WTC11 (cell line): ENCODE measurements around the gene GRK1. TPM values are rescaled to one million over a fixed set of nuclear protein-coding genes. Genes with fewer than 3 reads are reported as not detected.

Experiments used
- ATAC-seq: fragments of 200-7000 bp; cut with Tn5 transposase; 2 replicates; pipeline ENCODE4 v1.10.0; 2021; ENCODE audit warnings: mild to moderate bottlenecking, moderate library complexity
- CTCF ChIA-PET: fragments of 300-600 bp; sonication (Branson Sonifier 250); formaldehyde crosslinking; loops from one replicate; lab custom pipeline; 2021; ENCODE audit warnings: antibody characterized with exemption; lab: Charles Lee
- POLR2A ChIA-PET: fragments of 350-600 bp; sonication (Branson Sonifier 250); formaldehyde crosslinking; loops from one replicate; lab custom pipeline; 2021; ENCODE audit warnings: antibody characterized with exemption; lab: Charles Lee
- DNase-seq: peaks from one replicate; pipeline ENCODE4 v3.0.0; 2021; ENCODE audit warnings: low spot score
- H3K27ac Mint-ChIP-seq: 2 replicates; pipeline ENCODE4 v1.8.0; 2021; ENCODE audit warnings: mixed read lengths
- H3K27me3 Mint-ChIP-seq: 2 replicates; pipeline ENCODE4 v1.8.0; 2021; ENCODE audit warnings: low read depth, mild to moderate bottlenecking, moderate library complexity, mixed read lengths
- H3K36me3 Mint-ChIP-seq: 2 replicates; pipeline ENCODE4 v1.8.0; 2021; ENCODE audit warnings: mixed read lengths
- H3K4me1 Mint-ChIP-seq: 2 replicates; pipeline ENCODE4 v1.8.0; 2022; ENCODE audit warnings: mixed read lengths
- H3K4me3 Mint-ChIP-seq: 2 replicates; pipeline ENCODE4 v1.8.0; 2021; ENCODE audit warnings: mild to moderate bottlenecking, moderate library complexity, mixed read lengths
- H3K9me3 Mint-ChIP-seq: 2 replicates; pipeline ENCODE4 v1.8.0; 2021; ENCODE audit warnings: mixed read lengths
- ETV6 ChIP-seq: sonication (generic); formaldehyde crosslinking; IDR thresholded peaks from 2 replicates; pipeline ENCODE4 v1.8.1; 2022; ENCODE audit warnings: mild to moderate bottlenecking, missing genetic modification reagents
- FOXP1 ChIP-seq: sonication (generic); formaldehyde crosslinking; IDR thresholded peaks from 2 replicates; pipeline ENCODE4 v1.8.0; 2022; ENCODE audit warnings: missing genetic modification reagents, mild to moderate bottlenecking, moderate library complexity, borderline replicate concordance
- NFE2L1 ChIP-seq: sonication (generic); formaldehyde crosslinking; IDR thresholded peaks from 2 replicates; pipeline ENCODE4 v1.8.1; 2023; ENCODE audit warnings: missing genetic modification reagents
- NR3C1 ChIP-seq: sonication (generic); formaldehyde crosslinking; conservative IDR thresholded peaks from 2 replicates; pipeline ENCODE4 v1.8.1; 2023; ENCODE audit warnings: low read depth, mild to moderate bottlenecking, missing genetic modification reagents
- OVOL2 ChIP-seq: fragments of 250-450 bp; sonication (Bioruptor Pico); IDR thresholded peaks from 2 replicates; pipeline ENCODE4 v1.9.0; 2021; ENCODE audit warnings: mild to moderate bottlenecking, borderline replicate concordance
- SP1 ChIP-seq: sonication (generic); formaldehyde crosslinking; conservative IDR thresholded peaks from 2 replicates; pipeline ENCODE4 v1.8.1; 2022; ENCODE audit warnings: missing genetic modification reagents
- TCF7 ChIP-seq: sonication (generic); formaldehyde crosslinking; IDR thresholded peaks from 2 replicates; pipeline ENCODE4 v1.8.0; 2022; ENCODE audit warnings: mild to moderate bottlenecking, low read depth, missing genetic modification reagents, moderate library complexity
- ZNF121 ChIP-seq: sonication (generic); formaldehyde crosslinking; IDR thresholded peaks from 2 replicates; pipeline ENCODE4 v1.8.0; 2023; ENCODE audit warnings: missing genetic modification reagents
- ZNF219 ChIP-seq: sonication (generic); formaldehyde crosslinking; IDR thresholded peaks from 2 replicates; pipeline ENCODE4 v1.8.0; 2023; ENCODE audit warnings: missing genetic modification reagents, mild to moderate bottlenecking, borderline replicate concordance
- ZNF423 ChIP-seq: fragments of 250-450 bp; sonication (Bioruptor Pico); IDR thresholded peaks from 2 replicates; pipeline ENCODE4 v2.1.2; 2022; ENCODE audit warnings: mild to moderate bottlenecking, moderate library complexity
- total RNA-seq: library from RNA; stranded (reverse); gene quantifications from 3 replicates; pipeline ENCODE4 v1.2.3, GENCODE V29; 2021
- TF ChIP-seq, protein P1 (sequence below): sonication (generic); formaldehyde crosslinking; IDR thresholded peaks from 2 replicates; pipeline ENCODE4 v1.8.0; 2023; ENCODE audit warnings: mild to moderate bottlenecking, missing genetic modification reagents
- TF ChIP-seq, protein P2 (sequence below): sonication (generic); formaldehyde crosslinking; IDR thresholded peaks from 2 replicates; pipeline ENCODE4 v1.8.1; 2023; ENCODE audit warnings: mild to moderate bottlenecking, missing genetic modification reagents
- TF ChIP-seq, protein P3 (sequence below): sonication (generic); formaldehyde crosslinking; conservative IDR thresholded peaks from 2 replicates; pipeline ENCODE4 v1.8.1; 2023; ENCODE audit warnings: mild to moderate bottlenecking, low read depth, missing genetic modification reagents, moderate library complexity
- TF ChIP-seq, protein P4 (sequence below): fragments of 250-450 bp; sonication (Bioruptor Pico); IDR thresholded peaks from 2 replicates; pipeline ENCODE4 v1.9.0; 2021; ENCODE audit warnings: mild to moderate bottlenecking
- TF ChIP-seq, protein P5 (sequence below): sonication (generic); formaldehyde crosslinking; IDR thresholded peaks from 2 replicates; pipeline ENCODE4 v1.8.0; 2022; ENCODE audit warnings: mild to moderate bottlenecking, missing genetic modification reagents
- TF ChIP-seq, protein P6 (sequence below): fragments of 250-450 bp; sonication (Bioruptor Pico); IDR thresholded peaks from 2 replicates; pipeline ENCODE4 v1.9.0; 2021; ENCODE audit warnings: mild to moderate bottlenecking

Gene GRK1
- total RNA-seq, 1 experiment from 2014 or later = 0.17 TPM

DNA sequence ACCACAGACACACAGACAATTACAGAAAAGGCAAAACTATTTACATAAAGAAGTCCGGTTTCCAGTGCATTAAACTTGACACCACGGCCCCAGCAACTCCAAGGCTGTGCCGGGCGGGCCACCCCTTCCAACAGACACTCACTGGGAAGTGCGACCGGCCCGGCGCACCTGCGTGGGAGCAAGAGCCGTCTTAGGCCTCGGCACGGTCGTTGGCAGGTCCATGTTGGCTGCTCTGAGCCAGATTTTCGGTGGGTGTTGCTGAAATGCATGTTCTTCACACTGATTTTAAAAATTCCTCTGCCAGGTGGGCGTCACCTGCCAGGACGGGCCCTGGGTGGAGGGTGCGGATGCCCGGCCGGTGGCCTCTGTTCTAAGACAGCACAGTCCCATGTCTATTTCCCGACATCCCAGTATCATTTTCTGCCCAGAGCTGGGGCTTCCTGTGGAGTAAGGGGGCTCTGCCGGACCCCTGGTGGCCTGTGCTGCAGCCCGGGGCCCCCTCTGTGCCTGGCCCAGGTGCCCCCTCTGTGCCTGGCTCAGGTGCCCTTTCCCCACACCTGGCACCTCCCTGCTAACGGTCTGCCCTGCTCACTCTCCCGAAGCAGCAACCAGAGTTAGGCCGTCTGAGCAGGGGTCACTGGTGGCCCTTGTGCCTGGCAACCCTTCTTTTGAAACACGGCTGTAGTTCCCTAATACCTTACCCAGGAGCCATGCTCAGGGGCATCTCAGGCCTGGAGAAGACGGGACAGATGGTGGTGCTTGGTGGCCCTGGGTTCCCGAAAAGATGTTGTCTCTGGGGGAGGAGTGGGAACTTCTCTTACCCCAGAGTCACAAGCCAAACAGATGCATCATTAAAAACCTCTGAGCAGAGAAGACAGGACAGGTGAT, 101.2 kb downstream of the GRK1 start:
- no peak for ATAC-seq
- peaks cover 10% of the 10 kb centered on the region for H3K9me3 Mint-ChIP-seq
- TF ChIP-seq TCF7 (CRISPR knock-in tag) = no peak
- TF ChIP-seq, protein P1, sequence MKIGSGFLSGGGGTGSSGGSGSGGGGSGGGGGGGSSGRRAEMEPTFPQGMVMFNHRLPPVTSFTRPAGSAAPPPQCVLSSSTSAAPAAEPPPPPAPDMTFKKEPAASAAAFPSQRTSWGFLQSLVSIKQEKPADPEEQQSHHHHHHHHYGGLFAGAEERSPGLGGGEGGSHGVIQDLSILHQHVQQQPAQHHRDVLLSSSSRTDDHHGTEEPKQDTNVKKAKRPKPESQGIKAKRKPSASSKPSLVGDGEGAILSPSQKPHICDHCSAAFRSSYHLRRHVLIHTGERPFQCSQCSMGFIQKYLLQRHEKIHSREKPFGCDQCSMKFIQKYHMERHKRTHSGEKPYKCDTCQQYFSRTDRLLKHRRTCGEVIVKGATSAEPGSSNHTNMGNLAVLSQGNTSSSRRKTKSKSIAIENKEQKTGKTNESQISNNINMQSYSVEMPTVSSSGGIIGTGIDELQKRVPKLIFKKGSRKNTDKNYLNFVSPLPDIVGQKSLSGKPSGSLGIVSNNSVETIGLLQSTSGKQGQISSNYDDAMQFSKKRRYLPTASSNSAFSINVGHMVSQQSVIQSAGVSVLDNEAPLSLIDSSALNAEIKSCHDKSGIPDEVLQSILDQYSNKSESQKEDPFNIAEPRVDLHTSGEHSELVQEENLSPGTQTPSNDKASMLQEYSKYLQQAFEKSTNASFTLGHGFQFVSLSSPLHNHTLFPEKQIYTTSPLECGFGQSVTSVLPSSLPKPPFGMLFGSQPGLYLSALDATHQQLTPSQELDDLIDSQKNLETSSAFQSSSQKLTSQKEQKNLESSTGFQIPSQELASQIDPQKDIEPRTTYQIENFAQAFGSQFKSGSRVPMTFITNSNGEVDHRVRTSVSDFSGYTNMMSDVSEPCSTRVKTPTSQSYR (CRISPR knock-in tag) = no peak
- no peak for TF ChIP-seq NFE2L1 (CRISPR knock-in tag)
- TF ChIP-seq, protein P2, sequence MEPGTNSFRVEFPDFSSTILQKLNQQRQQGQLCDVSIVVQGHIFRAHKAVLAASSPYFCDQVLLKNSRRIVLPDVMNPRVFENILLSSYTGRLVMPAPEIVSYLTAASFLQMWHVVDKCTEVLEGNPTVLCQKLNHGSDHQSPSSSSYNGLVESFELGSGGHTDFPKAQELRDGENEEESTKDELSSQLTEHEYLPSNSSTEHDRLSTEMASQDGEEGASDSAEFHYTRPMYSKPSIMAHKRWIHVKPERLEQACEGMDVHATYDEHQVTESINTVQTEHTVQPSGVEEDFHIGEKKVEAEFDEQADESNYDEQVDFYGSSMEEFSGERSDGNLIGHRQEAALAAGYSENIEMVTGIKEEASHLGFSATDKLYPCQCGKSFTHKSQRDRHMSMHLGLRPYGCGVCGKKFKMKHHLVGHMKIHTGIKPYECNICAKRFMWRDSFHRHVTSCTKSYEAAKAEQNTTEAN (CRISPR knock-in tag) = no peak
- no peak for TF ChIP-seq SP1
- no peak for TF ChIP-seq FOXP1
- no peak for TF ChIP-seq OVOL2 (CRISPR knock-in tag)
- TF ChIP-seq NR3C1 (CRISPR knock-in tag) = no peak
- no peak for TF ChIP-seq ETV6
- no peak overlapping the region for H3K4me3 Mint-ChIP-seq
- ChIA-PET POLR2A (no interaction called here), CTCF (no interaction called here)
- DNase-seq = no peak
- H3K4me1 Mint-ChIP-seq = peaks cover 15% of the 10 kb centered on the region
- H3K27ac Mint-ChIP-seq = 0 out of 2 replicates have a peak overlapping the region, but pooled peaks have one; percentile 36
- no peaks in the 10 kb centered on the region; the same call in 1 of the 2 replicates for H3K36me3 Mint-ChIP-seq
- no peaks in the 10 kb centered on the region for H3K27me3 Mint-ChIP-seq

DNA sequence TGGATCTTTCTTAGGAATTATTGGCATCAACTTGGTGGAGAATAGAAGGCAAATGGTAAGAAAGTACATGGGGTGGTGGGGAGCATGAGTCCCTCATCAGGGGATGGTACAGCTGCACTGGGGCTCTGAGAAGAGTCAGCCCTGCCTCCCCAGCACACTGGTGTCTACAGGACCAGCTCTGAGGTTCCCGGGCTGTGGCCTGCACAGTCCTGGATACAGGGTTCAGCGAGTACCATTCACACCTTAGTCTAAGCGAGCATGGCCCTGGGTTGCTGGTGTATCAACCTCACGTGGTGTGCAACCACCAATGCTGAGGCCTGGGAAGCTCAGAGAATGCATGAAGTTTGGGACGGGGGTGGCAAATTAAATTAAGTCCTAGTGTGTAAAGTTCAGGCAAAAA, 102.1 kb downstream of the GRK1 start:
- H3K27ac Mint-ChIP-seq = no peak overlapping the region
- no peak overlapping the region for H3K4me3 Mint-ChIP-seq
- ChIA-PET CTCF (no interaction called here), POLR2A (interaction anchor here (1.0 kb wide), 1 partner anchor 11 kb away, joined by 3 read pairs; no protein-coding TSS in a partner anchor)
- H3K27me3 Mint-ChIP-seq = no peaks in the 10 kb centered on the region
- H3K9me3 Mint-ChIP-seq = peaks cover 10% of the 10 kb centered on the region
- H3K4me1 Mint-ChIP-seq = peaks cover 15% of the 10 kb centered on the region
- no peaks in the 10 kb centered on the region; the same call in 1 of the 2 replicates for H3K36me3 Mint-ChIP-seq
- DNase-seq (no peak), ATAC-seq (no peak)
- TF ChIP-seq, protein P3, sequence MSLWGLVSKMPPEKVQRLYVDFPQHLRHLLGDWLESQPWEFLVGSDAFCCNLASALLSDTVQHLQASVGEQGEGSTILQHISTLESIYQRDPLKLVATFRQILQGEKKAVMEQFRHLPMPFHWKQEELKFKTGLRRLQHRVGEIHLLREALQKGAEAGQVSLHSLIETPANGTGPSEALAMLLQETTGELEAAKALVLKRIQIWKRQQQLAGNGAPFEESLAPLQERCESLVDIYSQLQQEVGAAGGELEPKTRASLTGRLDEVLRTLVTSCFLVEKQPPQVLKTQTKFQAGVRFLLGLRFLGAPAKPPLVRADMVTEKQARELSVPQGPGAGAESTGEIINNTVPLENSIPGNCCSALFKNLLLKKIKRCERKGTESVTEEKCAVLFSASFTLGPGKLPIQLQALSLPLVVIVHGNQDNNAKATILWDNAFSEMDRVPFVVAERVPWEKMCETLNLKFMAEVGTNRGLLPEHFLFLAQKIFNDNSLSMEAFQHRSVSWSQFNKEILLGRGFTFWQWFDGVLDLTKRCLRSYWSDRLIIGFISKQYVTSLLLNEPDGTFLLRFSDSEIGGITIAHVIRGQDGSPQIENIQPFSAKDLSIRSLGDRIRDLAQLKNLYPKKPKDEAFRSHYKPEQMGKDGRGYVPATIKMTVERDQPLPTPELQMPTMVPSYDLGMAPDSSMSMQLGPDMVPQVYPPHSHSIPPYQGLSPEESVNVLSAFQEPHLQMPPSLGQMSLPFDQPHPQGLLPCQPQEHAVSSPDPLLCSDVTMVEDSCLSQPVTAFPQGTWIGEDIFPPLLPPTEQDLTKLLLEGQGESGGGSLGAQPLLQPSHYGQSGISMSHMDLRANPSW (CRISPR knock-in tag) = no peak
- TF ChIP-seq, protein P1 (CRISPR knock-in tag) = no peak
- TF ChIP-seq ZNF121 (CRISPR knock-in tag) = no peak
- TF ChIP-seq, protein P4, sequence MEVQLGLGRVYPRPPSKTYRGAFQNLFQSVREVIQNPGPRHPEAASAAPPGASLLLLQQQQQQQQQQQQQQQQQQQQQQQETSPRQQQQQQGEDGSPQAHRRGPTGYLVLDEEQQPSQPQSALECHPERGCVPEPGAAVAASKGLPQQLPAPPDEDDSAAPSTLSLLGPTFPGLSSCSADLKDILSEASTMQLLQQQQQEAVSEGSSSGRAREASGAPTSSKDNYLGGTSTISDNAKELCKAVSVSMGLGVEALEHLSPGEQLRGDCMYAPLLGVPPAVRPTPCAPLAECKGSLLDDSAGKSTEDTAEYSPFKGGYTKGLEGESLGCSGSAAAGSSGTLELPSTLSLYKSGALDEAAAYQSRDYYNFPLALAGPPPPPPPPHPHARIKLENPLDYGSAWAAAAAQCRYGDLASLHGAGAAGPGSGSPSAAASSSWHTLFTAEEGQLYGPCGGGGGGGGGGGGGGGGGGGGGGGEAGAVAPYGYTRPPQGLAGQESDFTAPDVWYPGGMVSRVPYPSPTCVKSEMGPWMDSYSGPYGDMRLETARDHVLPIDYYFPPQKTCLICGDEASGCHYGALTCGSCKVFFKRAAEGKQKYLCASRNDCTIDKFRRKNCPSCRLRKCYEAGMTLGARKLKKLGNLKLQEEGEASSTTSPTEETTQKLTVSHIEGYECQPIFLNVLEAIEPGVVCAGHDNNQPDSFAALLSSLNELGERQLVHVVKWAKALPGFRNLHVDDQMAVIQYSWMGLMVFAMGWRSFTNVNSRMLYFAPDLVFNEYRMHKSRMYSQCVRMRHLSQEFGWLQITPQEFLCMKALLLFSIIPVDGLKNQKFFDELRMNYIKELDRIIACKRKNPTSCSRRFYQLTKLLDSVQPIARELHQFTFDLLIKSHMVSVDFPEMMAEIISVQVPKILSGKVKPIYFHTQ (CRISPR knock-in tag) = no peak
- TF ChIP-seq, protein P5, sequence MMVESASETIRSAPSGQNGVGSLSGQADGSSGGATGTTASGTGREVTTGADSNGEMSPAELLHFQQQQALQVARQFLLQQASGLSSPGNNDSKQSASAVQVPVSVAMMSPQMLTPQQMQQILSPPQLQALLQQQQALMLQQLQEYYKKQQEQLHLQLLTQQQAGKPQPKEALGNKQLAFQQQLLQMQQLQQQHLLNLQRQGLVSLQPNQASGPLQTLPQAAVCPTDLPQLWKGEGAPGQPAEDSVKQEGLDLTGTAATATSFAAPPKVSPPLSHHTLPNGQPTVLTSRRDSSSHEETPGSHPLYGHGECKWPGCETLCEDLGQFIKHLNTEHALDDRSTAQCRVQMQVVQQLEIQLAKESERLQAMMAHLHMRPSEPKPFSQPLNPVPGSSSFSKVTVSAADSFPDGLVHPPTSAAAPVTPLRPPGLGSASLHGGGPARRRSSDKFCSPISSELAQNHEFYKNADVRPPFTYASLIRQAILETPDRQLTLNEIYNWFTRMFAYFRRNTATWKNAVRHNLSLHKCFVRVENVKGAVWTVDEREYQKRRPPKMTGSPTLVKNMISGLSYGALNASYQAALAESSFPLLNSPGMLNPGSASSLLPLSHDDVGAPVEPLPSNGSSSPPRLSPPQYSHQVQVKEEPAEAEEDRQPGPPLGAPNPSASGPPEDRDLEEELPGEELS (CRISPR knock-in tag) = no peak
- TF ChIP-seq, protein P6, sequence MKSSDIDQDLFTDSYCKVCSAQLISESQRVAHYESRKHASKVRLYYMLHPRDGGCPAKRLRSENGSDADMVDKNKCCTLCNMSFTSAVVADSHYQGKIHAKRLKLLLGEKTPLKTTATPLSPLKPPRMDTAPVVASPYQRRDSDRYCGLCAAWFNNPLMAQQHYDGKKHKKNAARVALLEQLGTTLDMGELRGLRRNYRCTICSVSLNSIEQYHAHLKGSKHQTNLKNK (CRISPR knock-in tag) = no peak
- no peak for TF ChIP-seq TCF7 (CRISPR knock-in tag)
- TF ChIP-seq ZNF423 = no peak
- TF ChIP-seq, protein P2 (CRISPR knock-in tag) = no peak
- TF ChIP-seq ZNF219 (CRISPR knock-in tag) = no peak
